CD1c-positive myeloid dendritic cell (primary cell): ENCODE results near the gene JMJD6.
"Not testable (repeated sequence)": the region's sequence is repeated elsewhere in the genome, so short reads cannot be mapped to it uniquely, and the experiment has no call there.

ENCODE experiments used
- DNase-seq: peaks from one replicate; pipeline ENCODE4 v3.0.0-alpha.2; 2016; ENCODE audit errors: extremely low spot score

The JMJD6 gene

GRCh38 chr17:76726231-76726775 lies at the start of gene JMJD6:
Gene JMJD6 (minus strand): TSS chr17:76726606. CDS start chr17:76726475, 131 bp downstream.
- DNase-seq, result peak; percentile 97

DNA sequence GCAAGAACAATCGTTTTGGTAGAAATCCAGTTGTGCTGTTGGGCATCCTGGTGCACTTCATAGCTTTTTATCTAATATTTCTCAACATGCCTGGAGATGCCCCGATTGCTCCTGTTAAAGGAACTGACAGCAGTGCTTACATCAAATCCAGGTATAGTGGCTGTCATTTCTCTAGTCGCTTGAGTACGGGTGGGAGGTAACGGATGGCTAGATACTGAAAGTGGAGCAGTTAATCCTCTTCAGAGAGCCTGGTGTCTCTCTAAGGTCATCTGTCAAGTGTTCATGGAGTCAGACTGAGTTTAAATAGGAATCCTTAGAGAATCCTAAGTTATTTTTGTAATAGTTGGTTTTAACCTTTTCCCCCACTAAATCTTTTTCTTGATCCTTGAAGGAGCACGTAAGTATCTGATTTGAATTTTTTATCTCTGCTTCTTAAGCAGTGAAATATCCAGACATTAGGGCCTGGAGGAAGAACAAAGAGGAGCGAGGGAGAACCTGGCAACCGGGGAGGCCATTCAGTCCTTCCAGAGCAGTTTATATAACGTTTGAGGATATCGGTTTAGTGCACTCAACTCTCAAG lies 48.7 kb upstream of the JMJD6 start:
- DNase-seq, result no peak

DNA sequence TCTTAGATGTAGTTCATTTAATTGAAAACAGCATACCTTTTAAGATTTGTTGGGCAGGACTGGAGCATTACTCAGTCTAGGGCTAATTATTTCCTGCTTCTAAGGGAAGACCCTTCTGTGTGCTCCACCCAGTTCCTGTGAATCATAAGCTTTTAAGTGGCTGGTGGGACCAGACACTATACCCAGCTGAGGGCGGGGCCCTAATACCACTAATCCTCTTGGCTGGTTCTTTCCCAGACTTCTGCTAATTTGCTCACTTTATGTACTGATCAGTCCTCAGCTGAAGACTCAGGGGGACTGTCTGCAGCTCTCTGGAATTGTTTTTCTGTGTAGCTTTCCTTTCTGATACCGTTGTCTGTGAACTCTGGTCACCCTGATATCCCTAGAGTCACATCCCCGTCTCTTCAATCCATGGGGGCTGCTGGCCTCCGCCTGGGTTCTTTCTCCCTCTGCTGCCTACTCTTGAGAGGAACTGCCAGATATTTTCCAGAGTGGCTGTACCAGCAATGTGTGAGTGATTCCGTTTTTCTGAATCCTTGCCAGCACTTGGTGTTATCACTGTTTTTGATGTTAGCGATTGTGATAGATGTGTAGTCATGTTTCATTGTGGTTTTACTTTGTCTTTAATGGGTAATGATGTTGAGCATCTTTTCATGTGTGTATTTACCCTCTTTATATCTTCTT lies 46.6 kb upstream of the JMJD6 start:
- peak; percentile 16 for DNase-seq

DNA sequence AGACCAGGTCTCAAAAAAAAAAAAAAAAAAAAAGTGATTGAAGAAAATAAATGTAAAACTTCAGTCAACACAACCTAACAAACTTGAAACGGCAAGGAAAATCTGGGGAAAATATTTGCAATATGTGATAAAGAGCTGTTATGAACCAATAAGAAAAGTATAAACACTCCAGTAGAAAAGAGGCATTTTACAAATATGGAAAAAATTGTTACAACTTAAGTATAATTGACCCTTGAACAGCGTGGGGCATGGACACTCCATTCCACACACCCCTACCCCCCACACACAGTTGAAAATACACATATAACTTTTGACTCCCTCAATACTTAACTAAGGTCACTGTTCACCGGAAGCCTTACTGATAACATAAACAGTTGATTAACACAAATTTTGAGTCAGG lies 32.2 kb upstream of the JMJD6 start:
- no peak for DNase-seq

DNA sequence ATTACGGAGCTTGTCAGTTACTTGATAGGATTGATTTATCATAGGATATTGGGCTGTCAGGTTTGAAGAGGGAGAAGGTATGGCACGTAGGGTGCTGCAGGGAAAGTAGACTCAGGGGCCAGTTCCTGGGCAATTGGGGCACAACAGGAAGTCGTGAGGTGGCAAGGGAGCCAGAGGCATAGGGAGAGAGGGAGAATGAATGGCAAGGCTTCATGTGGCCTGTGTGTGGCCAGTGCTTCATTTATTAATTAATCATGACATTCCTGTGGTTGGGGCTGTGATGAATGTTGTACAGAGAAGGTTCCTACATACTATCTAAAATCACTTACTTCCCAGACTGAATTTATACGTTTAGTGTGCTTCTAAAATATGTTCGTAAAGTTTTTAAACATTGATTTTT lies 30.9 kb upstream of the JMJD6 start:
- no peak for DNase-seq

GRCh38 chr17:76755285-76755684 lies 28.9 kb upstream of the JMJD6 start:
- no peak for DNase-seq

- DNase-seq, result no peak
These were observed 26.9 kb upstream of the JMJD6 start for GRCh38 chr17:76753061-76753961.

DNA sequence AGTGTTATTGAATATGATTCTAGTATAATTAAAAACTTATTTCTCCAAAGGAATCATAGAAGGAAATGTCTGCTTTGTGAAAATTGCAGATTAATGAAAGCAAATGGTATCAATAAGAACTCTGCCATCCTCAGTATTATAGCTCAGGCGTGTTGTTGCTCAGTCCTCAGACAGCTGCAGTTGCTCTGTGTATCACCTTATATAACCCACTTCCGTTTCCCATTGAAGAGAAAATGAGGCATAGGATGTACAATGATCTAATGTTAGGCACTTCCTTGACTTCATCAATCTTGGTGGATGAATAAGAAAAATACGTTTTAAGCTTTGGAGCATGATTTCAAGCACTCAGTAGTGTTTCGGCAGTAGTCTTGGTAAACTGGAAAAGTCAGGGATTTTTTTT lies 25.6 kb upstream of the JMJD6 start:
- no peak for DNase-seq

GRCh38 chr17:76751416-76751993 lies 25.1 kb upstream of the JMJD6 start:
- no peak for DNase-seq

- DNase-seq, result no peak
These were observed 22.3 kb upstream of the JMJD6 start for GRCh38 chr17:76748657-76749056.

DNA sequence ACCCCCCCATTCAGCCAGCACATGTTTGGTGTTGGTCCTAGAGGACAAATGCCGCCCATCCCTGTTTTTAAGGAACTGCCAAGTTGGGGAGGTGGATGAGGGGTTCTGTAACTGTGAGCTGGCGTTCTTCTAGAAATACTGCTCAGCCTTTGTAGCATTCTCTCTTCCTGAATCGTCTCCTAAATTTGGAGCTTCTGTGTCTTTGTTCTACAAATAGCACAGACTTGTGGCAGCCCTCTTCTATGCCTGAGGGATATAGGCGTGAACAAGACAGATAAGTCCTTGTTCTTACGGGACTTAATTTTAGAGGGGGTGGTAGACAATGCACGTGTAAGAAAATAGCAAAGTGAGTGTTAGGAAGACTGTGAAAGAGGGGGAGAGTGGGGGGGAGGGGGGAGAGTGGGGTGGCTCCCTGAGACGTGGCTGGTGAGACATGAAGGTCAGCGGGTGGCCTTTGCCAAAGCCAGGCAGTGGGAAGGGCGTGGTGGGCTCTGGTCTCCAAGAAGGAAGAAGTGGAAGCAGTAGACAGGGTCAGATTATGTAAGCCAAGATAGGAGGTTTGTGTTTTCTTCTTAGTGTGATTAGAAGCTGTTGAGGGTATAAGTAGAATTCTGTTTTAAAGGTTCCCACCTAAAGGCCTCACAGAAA lies 21.4 kb upstream of the JMJD6 start:
- no peak for DNase-seq

DNA sequence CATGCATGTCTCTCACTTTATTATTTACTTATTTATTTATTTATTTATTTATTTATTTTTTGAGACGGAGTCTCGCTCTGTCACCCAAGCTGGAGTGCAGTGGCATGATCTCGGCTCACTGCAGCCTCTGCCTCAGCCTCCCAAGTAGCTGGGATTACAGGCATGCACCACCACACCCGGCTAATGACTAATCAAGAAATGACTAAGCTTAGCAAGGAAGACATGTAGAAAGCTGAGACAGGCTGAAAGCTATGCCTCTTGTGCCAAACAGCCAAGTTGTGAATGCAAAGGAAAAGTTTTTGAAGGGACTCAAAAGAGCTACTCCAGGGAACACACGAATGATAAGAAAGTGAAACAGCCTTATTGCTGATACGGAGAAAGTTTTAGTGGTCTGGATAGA lies 19.4 kb upstream of the JMJD6 start:
- DNase-seq, result not testable (repeated sequence)

- no peak for DNase-seq
These were observed 18.3 kb upstream of the JMJD6 start for GRCh38 chr17:76744747-76745146.

GRCh38 chr17:76742958-76743357 lies 16.6 kb upstream of the JMJD6 start:
- no peak for DNase-seq

DNA sequence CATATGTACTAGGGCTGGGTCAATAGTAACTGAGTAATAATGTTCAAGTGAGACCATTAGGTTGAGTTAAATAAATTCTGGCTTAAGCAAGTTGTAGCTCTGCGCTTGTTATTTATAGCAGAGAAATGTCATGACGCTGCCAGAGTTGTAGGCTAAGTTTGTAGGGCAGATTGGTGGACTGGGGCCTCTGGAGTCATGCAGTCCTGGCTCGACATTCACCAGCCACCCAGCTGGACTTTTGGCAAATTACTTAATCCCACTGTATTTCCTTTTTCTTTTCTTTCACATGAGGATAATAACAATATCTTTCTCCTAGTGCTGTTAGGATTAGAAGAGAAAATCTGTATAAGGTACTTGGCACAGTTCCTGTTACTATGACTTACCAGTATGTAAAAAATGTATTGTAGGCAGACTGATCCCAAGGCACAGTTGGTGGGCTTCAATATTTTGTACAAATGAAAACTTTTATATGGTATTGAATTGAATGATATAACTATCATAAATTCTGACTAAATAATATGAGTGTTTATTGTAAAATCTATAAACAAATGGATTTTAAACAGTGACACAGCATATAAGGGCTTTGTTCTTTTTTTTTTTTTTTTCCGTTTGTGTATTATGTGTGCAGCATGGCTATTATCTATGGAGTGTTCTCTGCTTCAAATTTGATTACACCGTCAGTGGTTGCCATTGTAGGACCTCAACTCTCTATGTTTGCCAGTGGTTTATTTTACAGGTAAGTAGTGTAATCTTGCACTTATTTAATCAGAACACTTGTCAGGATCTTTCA lies 14.1 kb upstream of the JMJD6 start:
- no peak for DNase-seq

DNA sequence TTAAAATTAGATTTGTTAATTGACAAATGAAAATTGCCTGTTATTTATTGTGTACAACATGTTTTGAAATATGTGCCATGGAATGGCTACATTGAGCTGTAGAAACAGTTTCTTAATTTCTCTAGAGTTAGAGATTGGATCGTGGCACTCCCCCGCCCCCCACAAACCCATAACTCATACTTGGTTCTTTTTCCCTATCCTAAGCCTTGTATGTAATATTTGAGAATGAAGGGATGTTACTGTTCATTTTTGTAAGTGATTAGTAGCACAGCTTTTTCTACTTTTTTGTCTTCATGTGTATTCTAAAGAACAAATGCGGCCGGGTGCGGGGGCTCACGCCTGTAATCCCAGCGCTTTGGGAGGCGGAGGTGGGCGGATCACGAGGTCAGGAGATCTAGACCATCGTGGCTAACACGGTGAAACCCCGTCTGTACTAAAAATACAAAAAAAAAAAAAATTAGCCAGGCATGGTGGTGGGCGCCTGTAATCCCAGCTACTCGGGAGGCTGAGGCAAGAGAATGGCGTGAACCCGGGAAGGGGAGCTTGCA lies 13.2 kb upstream of the JMJD6 start:
- DNase-seq, result not testable (repeated sequence)

GRCh38 chr17:76738468-76738850 lies 12.1 kb upstream of the JMJD6 start:
- peak; percentile 37 for DNase-seq

GRCh38 chr17:76737676-76738467 lies 11.5 kb upstream of the JMJD6 start, which contains the start of gene MFSD11:
Gene MFSD11 (plus strand): TSS chr17:76738119. CDS start chr17:76738353, 234 bp downstream.
- peak; percentile 95 for DNase-seq

- DNase-seq, result peak; percentile 100
These were observed 10.8 kb upstream of the JMJD6 start, which contains the start of gene SRSF2 for GRCh38 chr17:76737082-76737675. Gene SRSF2 (minus strand): TSS chr17:76737331. CDS start chr17:76737160, 171 bp downstream.
